MM.1S (cell line): Measurements from ENCODE around the gene ARL8B.

Experiments used
- DNase-seq: peaks from one replicate; pipeline ENCODE4 v3.0.0-alpha.2; 2015
- H2AFZ ChIP-seq: fragments of 300-600 bp; sonication (generic); 2 replicates; pipeline ENCODE4 v1.6.0; 2016; ENCODE audit warnings: antibody characterized with exemption, low read length
- H3F3A ChIP-seq: fragments of 300-600 bp; sonication (generic); 2 replicates; pipeline ENCODE4 v1.6.1; 2016; ENCODE audit warnings: mild to moderate bottlenecking, antibody characterized with exemption, low read length, moderate library complexity, mixed read lengths; ENCODE audit not compliant: insufficient read depth
- H3K27ac ChIP-seq: fragments of 300-600 bp; sonication (generic); 2 replicates; pipeline ENCODE4 v1.5.1; 2016; ENCODE audit warnings: mild to moderate bottlenecking, low read length
- H3K27me3 ChIP-seq: fragments of 300-600 bp; sonication (generic); replicated peaks from 2 replicates; pipeline ENCODE4 v1.6.0; 2016; ENCODE audit warnings: low read length; ENCODE audit not compliant: insufficient read depth
- H3K36me3 ChIP-seq: fragments of 300-600 bp; sonication (generic); replicated peaks from 2 replicates; pipeline ENCODE4 v1.6.1; 2016; ENCODE audit warnings: mild to moderate bottlenecking, low read length, mixed read lengths; ENCODE audit not compliant: insufficient read depth
- H3K4me1 ChIP-seq: fragments of 300-600 bp; sonication (generic); 2 replicates; pipeline ENCODE4 v1.6.1; 2016; ENCODE audit warnings: low read length, mixed read lengths
- H3K4me2 ChIP-seq: fragments of 300-600 bp; sonication (generic); 2 replicates; pipeline ENCODE4 v1.6.0; 2016; ENCODE audit warnings: low read depth, low read length
- H3K4me3 ChIP-seq: fragments of 300-600 bp; sonication (generic); 2 replicates; pipeline ENCODE4 v1.5.1; 2016; ENCODE audit warnings: low read length, mixed read lengths
- H3K79me2 ChIP-seq: fragments of 300-600 bp; sonication (generic); 2 replicates; pipeline ENCODE4 v1.6.1; 2016; ENCODE audit warnings: mixed run types, low read length, mixed read lengths
- H3K9ac ChIP-seq: fragments of 300-600 bp; sonication (generic); 2 replicates; pipeline ENCODE4 v1.6.1; 2016; ENCODE audit warnings: low read length, mixed read lengths
- H3K9me2 ChIP-seq: fragments of 300-600 bp; sonication (generic); replicated peaks from 2 replicates; pipeline ENCODE4 v1.6.1; 2016; ENCODE audit warnings: mild to moderate bottlenecking, low read length, mixed read lengths; ENCODE audit not compliant: insufficient read depth
- H3K9me3 ChIP-seq: fragments of 300-600 bp; sonication (generic); replicated peaks from 2 replicates; pipeline ENCODE4 v1.6.1; 2016; ENCODE audit warnings: mild to moderate bottlenecking, low read length, mixed read lengths; ENCODE audit not compliant: insufficient read depth
- H4K20me1 ChIP-seq: fragments of 300-600 bp; sonication (generic); 2 replicates; pipeline ENCODE4 v1.6.1; 2016; ENCODE audit warnings: mild to moderate bottlenecking, low read length, moderate library complexity, mixed read lengths; ENCODE audit not compliant: insufficient read depth
- CTCF ChIP-seq: fragments of 300-600 bp; sonication (generic); IDR thresholded peaks from 2 replicates; pipeline ENCODE4 v1.5.1; 2016; ENCODE audit warnings: antibody characterized with exemption, low read length, mixed read lengths
- EZH2 ChIP-seq: fragments of 300-600 bp; sonication (generic); optimal IDR thresholded peaks from 2 replicates; pipeline ENCODE3; 2017; ENCODE audit warnings: low read depth, mild to moderate bottlenecking, antibody characterized with exemption, low read length, mixed read lengths
- EZH2phosphoT487 ChIP-seq: fragments of 300-600 bp; sonication (generic); IDR thresholded peaks from 2 replicates; pipeline ENCODE4 v1.6.1; 2018; ENCODE audit warnings: antibody characterized with exemption, low read length

ARL8B gene

DNA sequence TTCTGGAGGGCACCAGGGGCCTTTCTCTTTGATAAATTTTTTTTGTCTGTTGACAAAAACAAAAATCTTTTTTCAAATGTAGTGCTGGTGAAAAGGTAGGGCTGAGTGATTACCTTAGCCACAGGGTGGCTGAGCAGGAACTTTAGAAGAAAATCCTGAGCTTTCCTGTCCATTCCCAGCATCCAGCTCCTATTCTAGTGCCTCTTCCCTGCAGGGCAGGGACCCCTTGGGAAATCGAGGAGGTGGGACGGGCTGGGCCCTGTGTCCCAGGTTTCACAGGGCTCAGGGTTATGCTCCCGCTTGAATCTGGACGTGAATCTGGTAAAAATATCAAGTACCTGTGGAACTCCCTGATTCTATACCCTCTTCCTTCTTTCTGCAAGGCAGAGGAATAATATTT is 97.1 kb downstream of the ARL8B start:
- DNase-seq = no peak
- H3K79me2 ChIP-seq = peaks cover 39% of the 10 kb centered on the region
- H3K9me2 ChIP-seq = no peaks in the 10 kb centered on the region
- no peaks in the 10 kb centered on the region for H3K9me3 ChIP-seq
- H3K4me3 ChIP-seq = no peak overlapping the region
- H3K9ac ChIP-seq = no peak overlapping the region
- no peaks in the 10 kb centered on the region for H3K27me3 ChIP-seq
- peaks cover 44% of the 10 kb centered on the region for H3F3A ChIP-seq
- peaks cover 23% of the 10 kb centered on the region for H3K4me1 ChIP-seq
- no peak overlapping the region for H3K4me2 ChIP-seq
- H2AFZ ChIP-seq = no peak overlapping the region
- no peaks in the 10 kb centered on the region for H4K20me1 ChIP-seq
- peaks cover 19% of the 10 kb centered on the region for H3K36me3 ChIP-seq
- no peak overlapping the region for H3K27ac ChIP-seq
- TF ChIP-seq CTCF (no peak), EZH2phosphoT487 (no peak), EZH2 (no peak)

DNA sequence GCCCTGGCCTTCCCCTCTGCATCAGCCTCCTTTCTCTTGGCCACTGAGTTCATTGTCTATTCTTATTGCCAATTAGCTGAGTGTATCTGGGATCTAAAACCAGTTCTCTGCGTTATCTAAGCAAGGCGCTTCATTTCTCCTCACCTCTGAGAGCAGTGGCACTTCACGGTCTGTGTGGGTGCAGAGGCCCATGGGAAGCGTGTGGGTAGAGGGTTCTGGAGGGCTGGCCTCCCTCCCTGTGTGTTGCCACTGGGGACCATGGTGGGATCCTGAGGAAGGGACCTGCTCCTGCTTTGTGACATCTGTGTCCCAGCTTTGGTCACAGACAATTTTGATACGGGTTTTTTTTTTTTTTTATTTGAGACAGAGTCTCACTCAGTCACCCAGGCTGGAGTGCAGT is 98.1 kb downstream of the ARL8B start:
- TF ChIP-seq EZH2phosphoT487 (no peak), CTCF (no peak), EZH2 (no peak)
- peaks cover 29% of the 10 kb centered on the region for H3K79me2 ChIP-seq
- no peaks in the 10 kb centered on the region for H3K9me3 ChIP-seq
- no peak for DNase-seq
- peaks cover 37% of the 10 kb centered on the region for H3F3A ChIP-seq
- H3K27ac ChIP-seq = no peak overlapping the region
- H3K9me2 ChIP-seq = no peaks in the 10 kb centered on the region
- H3K4me1 ChIP-seq = 0 out of 2 replicates have a peak, but pooled peaks cover 15% of the 10 kb centered on the region
- H3K27me3 ChIP-seq = no peaks in the 10 kb centered on the region
- H3K4me2 ChIP-seq = no peak overlapping the region
- no peak overlapping the region for H3K9ac ChIP-seq
- peaks cover 19% of the 10 kb centered on the region for H3K36me3 ChIP-seq
- no peak overlapping the region for H3K4me3 ChIP-seq
- H2AFZ ChIP-seq = no peak overlapping the region
- no peaks in the 10 kb centered on the region for H4K20me1 ChIP-seq

- H3K27ac ChIP-seq = no peak overlapping the region
These were observed 98.8 kb downstream of the ARL8B start for GRCh38 chr3:5220667-5221431.

More at GRCh38 chr3:5220667-5221431, 98.8 kb downstream of the ARL8B start:
- Histone ChIP-seq H3K9me3 (no peaks in the 10 kb centered on the region), H3K4me1 (0 out of 2 replicates have a peak, but pooled peaks cover 9% of the 10 kb centered on the region), H2AFZ (no peak overlapping the region), H3K27me3 (no peaks in the 10 kb centered on the region), H3K9ac (no peak overlapping the region), H3F3A (peaks cover 35% of the 10 kb centered on the region), H3K4me2 (no peak overlapping the region), H3K4me3 (no peak overlapping the region), H3K9me2 (no peaks in the 10 kb centered on the region), H3K79me2 (peaks cover 22% of the 10 kb centered on the region), H4K20me1 (no peaks in the 10 kb centered on the region), H3K36me3 (peaks cover 16% of the 10 kb centered on the region)
- TF ChIP-seq CTCF = no peak
- TF ChIP-seq EZH2 = no peak
- TF ChIP-seq EZH2phosphoT487 = no peak
- DNase-seq = no peak
